HEK293 (cell line): ENCODE measurements around the gene TMEM233.

Experiments used
- CTCF ChIA-PET: fragments of 350-600 bp; formaldehyde crosslinking; extraction: SDS; loops from one replicate; lab custom pipeline; 2021; ENCODE audit warnings: antibody characterized with exemption; lab: Yijun Ruan, JAX
- POLR2A ChIA-PET: fragments of 300-600 bp; formaldehyde crosslinking; extraction: SDS; loops from one replicate; lab custom pipeline; 2020; ENCODE audit warnings: antibody characterized with exemption, inconsistent platforms; lab: Yijun Ruan, JAX
- H3K27ac ChIP-seq: fragments of 200-500 bp; sonication (Bioruptor generic); 2 replicates; pipeline ENCODE4 v1.5.1; 2014; ENCODE audit warnings: low read depth, low read length, control low read depth, inconsistent platforms; ENCODE audit errors: extremely low read depth
- H3K36me3 ChIP-seq, 2 experiments: fragments of 200-500 bp in 1 of 2; sonication (Bioruptor generic) in 1 of 2; 1 replicate in 1 of 2; 2 replicates in 1 of 2; pipeline ENCODE4 v1.5.1; 2014 to 2017; ENCODE audit warnings: inconsistent platforms in 2 of 2, low read length in 2 of 2; ENCODE audit not compliant: control insufficient read depth in 2 of 2, insufficient read depth in 1 of 2
- H3K4me1 ChIP-seq: fragments of 200-500 bp; sonication (Bioruptor generic); 2 replicates; pipeline ENCODE4 v1.5.1; 2014; ENCODE audit warnings: mild to moderate bottlenecking, low read length, inconsistent platforms; ENCODE audit not compliant: control insufficient read depth, insufficient read depth
- H3K4me3 ChIP-seq: 2 replicates; pipeline ENCODE4 v1.5.1; 2011; ENCODE audit warnings: low read depth, mild to moderate bottlenecking, control low read depth, low read length, moderate library complexity
- H3K9me3 ChIP-seq: fragments of 200-500 bp; sonication (Bioruptor generic); 2 replicates; pipeline ENCODE4 v1.5.1; 2014; ENCODE audit warnings: low read depth, low read length, inconsistent platforms; ENCODE audit not compliant: control insufficient read depth, insufficient read depth
- GLI4 ChIP-seq: fragments of 450-650 bp; formaldehyde crosslinking; IDR thresholded peaks from 2 replicates; pipeline ENCODE4 v1.5.1; 2016; ENCODE audit warnings: missing biosample characterization, missing genetic modification characterization
- WT1 ChIP-seq: fragments of 450-650 bp; formaldehyde crosslinking; IDR thresholded peaks from 2 replicates; pipeline ENCODE4 v1.5.1; 2016; ENCODE audit warnings: missing biosample characterization, missing genetic modification characterization
- ZNF138 ChIP-seq: fragments of 450-650 bp; formaldehyde crosslinking; IDR thresholded peaks from 2 replicates; pipeline ENCODE4 v1.5.1; 2016; ENCODE audit warnings: missing biosample characterization, missing genetic modification characterization, borderline replicate concordance
- ZNF157 ChIP-seq: fragments of 450-650 bp; formaldehyde crosslinking; IDR thresholded peaks from 2 replicates; pipeline ENCODE4 v1.5.1; 2016; ENCODE audit warnings: missing biosample characterization, missing genetic modification characterization
- ZNF211 ChIP-seq: fragments of 450-650 bp; formaldehyde crosslinking; IDR thresholded peaks from 2 replicates; pipeline ENCODE4 v1.5.1; 2016; ENCODE audit warnings: low read depth, missing biosample characterization, missing genetic modification characterization
- ZNF24 ChIP-seq: fragments of 450-650 bp; formaldehyde crosslinking; IDR thresholded peaks from 2 replicates; pipeline ENCODE4 v1.5.1; 2016; ENCODE audit warnings: missing biosample characterization, missing genetic modification characterization
- ZNF433 ChIP-seq: fragments of 450-650 bp; formaldehyde crosslinking; IDR thresholded peaks from 2 replicates; pipeline ENCODE4 v1.5.1; 2016; ENCODE audit warnings: missing biosample characterization, missing genetic modification characterization, low read depth
- ZNF48 ChIP-seq: fragments of 450-650 bp; formaldehyde crosslinking; IDR thresholded peaks from 2 replicates; pipeline ENCODE4 v1.5.1; 2016; ENCODE audit warnings: missing biosample characterization, missing genetic modification characterization
- ZNF514 ChIP-seq: fragments of 450-650 bp; formaldehyde crosslinking; IDR thresholded peaks from 2 replicates; pipeline ENCODE4 v1.5.1; 2016; ENCODE audit warnings: missing biosample characterization, missing genetic modification characterization
- ZNF596 ChIP-seq: fragments of 450-650 bp; IDR thresholded peaks from 2 replicates; pipeline ENCODE4 v1.5.0; 2018; ENCODE audit warnings: missing biosample characterization, mild to moderate bottlenecking, missing genetic modification characterization, moderate library complexity
- ZNF621 ChIP-seq: fragments of 450-650 bp; formaldehyde crosslinking; IDR thresholded peaks from 2 replicates; pipeline ENCODE4 v1.5.1; 2017; ENCODE audit warnings: missing biosample characterization, missing genetic modification characterization
- ZNF76 ChIP-seq: fragments of 450-650 bp; formaldehyde crosslinking; IDR thresholded peaks from 2 replicates; pipeline ENCODE4; 2016; ENCODE audit warnings: low read depth, missing biosample characterization, missing genetic modification characterization, borderline replicate concordance
- ZNF777 ChIP-seq: fragments of 450-650 bp; formaldehyde crosslinking; IDR thresholded peaks from 2 replicates; pipeline ENCODE4 v1.5.1; 2017; ENCODE audit warnings: missing biosample characterization, missing genetic modification characterization, borderline replicate concordance
- TF ChIP-seq, protein P1 (sequence below): fragments of 450-650 bp; formaldehyde crosslinking; IDR thresholded peaks from 2 replicates; pipeline ENCODE4 v1.5.1; 2016; ENCODE audit warnings: missing biosample characterization, missing genetic modification characterization, borderline replicate concordance
- TF ChIP-seq, protein P2 (sequence below): fragments of 450-650 bp; formaldehyde crosslinking; IDR thresholded peaks from 2 replicates; pipeline ENCODE4 v1.5.1; 2016; ENCODE audit warnings: missing biosample characterization, missing genetic modification characterization
- TF ChIP-seq, protein P3 (sequence below): sonication (generic); formaldehyde crosslinking; IDR thresholded peaks from 2 replicates; pipeline ENCODE4 v1.8.1; 2022; ENCODE audit warnings: mild to moderate bottlenecking, moderate library complexity, missing genetic modification reagents
- TF ChIP-seq, protein P4 (sequence below): fragments of 450-650 bp; formaldehyde crosslinking; IDR thresholded peaks from 2 replicates; pipeline ENCODE4 v1.5.1; 2016; ENCODE audit warnings: missing biosample characterization, missing genetic modification characterization
- TF ChIP-seq, protein P5 (sequence below): fragments of 450-650 bp; formaldehyde crosslinking; IDR thresholded peaks from 2 replicates; pipeline ENCODE4 v1.5.1; 2017; ENCODE audit warnings: missing biosample characterization, missing genetic modification characterization
- TF ChIP-seq, protein P6 (sequence below): fragments of 450-650 bp; formaldehyde crosslinking; IDR thresholded peaks from 2 replicates; pipeline ENCODE4 v1.5.1; 2016; ENCODE audit warnings: missing biosample characterization, missing genetic modification characterization

Gene TMEM233

DNA sequence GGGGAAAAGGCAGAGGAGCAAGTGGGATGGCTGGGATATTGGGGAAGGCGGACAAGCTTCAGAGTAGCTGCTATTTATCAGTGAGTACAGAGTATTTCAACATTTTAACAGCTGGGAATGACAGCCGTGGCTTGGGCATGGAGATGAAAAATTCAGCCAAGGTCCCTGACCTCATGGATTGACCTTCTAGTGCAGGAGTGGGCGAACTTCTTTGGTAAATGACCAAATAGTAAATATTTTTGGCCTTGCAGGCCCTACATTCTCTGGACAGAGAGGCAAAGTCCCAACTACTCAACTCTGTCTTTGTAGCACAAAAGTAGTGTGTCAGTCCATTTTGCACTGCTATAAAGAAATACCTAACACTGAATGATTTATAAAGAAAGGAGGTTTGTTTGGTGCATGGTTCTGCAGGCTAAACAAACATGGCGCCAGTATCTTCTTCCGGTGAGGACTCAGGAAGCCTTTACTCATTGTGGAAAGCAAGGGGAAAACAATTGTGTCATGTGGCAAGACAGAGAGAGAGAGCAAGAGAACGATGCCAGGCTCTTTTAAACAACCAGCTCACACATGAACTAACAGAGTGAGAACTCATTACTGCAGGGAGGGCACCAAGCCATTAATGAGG is 33.6 kb downstream of the TMEM233 start:
- ChIA-PET POLR2A (no interaction called here), CTCF (interaction anchor here (0.5 kb wide), 1 partner anchor 17 kb away, joined by 3 read pairs; no protein-coding TSS in a partner anchor)
- no peak overlapping the region for H3K27ac ChIP-seq

More for the DNA sequence above, 33.6 kb downstream of the TMEM233 start:
- Histone ChIP-seq H3K4me1 (no peaks in the 10 kb centered on the region), H3K36me3 (no peaks in the 10 kb centered on the region), H3K4me3 (no peak overlapping the region), H3K9me3 (no peaks in the 10 kb centered on the region)
- no peak for TF ChIP-seq ZNF24 (tag by site-specific recombination)
- no peak for TF ChIP-seq WT1 (tag by site-specific recombination)
- TF ChIP-seq, protein P1, sequence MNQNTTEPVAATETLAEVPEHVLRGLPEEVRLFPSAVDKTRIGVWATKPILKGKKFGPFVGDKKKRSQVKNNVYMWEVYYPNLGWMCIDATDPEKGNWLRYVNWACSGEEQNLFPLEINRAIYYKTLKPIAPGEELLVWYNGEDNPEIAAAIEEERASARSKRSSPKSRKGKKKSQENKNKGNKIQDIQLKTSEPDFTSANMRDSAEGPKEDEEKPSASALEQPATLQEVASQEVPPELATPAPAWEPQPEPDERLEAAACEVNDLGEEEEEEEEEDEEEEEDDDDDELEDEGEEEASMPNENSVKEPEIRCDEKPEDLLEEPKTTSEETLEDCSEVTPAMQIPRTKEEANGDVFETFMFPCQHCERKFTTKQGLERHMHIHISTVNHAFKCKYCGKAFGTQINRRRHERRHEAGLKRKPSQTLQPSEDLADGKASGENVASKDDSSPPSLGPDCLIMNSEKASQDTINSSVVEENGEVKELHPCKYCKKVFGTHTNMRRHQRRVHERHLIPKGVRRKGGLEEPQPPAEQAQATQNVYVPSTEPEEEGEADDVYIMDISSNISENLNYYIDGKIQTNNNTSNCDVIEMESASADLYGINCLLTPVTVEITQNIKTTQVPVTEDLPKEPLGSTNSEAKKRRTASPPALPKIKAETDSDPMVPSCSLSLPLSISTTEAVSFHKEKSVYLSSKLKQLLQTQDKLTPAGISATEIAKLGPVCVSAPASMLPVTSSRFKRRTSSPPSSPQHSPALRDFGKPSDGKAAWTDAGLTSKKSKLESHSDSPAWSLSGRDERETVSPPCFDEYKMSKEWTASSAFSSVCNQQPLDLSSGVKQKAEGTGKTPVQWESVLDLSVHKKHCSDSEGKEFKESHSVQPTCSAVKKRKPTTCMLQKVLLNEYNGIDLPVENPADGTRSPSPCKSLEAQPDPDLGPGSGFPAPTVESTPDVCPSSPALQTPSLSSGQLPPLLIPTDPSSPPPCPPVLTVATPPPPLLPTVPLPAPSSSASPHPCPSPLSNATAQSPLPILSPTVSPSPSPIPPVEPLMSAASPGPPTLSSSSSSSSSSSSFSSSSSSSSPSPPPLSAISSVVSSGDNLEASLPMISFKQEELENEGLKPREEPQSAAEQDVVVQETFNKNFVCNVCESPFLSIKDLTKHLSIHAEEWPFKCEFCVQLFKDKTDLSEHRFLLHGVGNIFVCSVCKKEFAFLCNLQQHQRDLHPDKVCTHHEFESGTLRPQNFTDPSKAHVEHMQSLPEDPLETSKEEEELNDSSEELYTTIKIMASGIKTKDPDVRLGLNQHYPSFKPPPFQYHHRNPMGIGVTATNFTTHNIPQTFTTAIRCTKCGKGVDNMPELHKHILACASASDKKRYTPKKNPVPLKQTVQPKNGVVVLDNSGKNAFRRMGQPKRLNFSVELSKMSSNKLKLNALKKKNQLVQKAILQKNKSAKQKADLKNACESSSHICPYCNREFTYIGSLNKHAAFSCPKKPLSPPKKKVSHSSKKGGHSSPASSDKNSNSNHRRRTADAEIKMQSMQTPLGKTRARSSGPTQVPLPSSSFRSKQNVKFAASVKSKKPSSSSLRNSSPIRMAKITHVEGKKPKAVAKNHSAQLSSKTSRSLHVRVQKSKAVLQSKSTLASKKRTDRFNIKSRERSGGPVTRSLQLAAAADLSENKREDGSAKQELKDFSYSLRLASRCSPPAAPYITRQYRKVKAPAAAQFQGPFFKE (tag by site-specific recombination) = no peak
- TF ChIP-seq ZNF596 (tag by site-specific recombination) = no peak
- TF ChIP-seq, protein P2, sequence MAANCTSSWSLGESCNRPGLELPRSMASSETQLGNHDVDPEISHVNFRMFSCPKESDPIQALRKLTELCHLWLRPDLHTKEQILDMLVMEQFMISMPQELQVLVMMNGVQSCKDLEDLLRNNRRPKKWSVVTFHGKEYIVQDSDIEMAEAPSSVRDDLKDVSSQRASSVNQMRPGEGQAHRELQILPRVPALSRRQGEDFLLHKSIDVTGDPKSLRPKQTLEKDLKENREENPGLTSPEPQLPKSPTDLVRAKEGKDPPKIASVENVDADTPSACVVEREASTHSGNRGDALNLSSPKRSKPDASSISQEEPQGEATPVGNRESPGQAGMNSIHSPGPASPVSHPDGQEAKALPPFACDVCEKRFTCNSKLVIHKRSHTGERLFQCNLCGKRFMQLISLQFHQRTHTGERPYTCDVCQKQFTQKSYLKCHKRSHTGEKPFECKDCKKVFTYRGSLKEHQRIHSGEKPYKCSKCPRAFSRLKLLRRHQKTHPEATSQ (tag by site-specific recombination) = no peak
- TF ChIP-seq, protein P3, sequence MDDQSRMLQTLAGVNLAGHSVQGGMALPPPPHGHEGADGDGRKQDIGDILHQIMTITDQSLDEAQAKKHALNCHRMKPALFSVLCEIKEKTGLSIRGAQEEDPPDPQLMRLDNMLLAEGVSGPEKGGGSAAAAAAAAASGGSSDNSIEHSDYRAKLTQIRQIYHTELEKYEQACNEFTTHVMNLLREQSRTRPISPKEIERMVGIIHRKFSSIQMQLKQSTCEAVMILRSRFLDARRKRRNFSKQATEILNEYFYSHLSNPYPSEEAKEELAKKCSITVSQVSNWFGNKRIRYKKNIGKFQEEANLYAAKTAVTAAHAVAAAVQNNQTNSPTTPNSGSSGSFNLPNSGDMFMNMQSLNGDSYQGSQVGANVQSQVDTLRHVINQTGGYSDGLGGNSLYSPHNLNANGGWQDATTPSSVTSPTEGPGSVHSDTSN = no peak
- no peak for TF ChIP-seq ZNF157
- no peak for TF ChIP-seq ZNF621 (tag by site-specific recombination)
- TF ChIP-seq ZNF514 (tag by site-specific recombination) = no peak
- no peak for TF ChIP-seq ZNF138 (tag by site-specific recombination)
- no peak for TF ChIP-seq ZNF48
- no peak for TF ChIP-seq ZNF433 (tag by site-specific recombination)
- TF ChIP-seq ZNF76 = no peak
- no peak for TF ChIP-seq ZNF777
- TF ChIP-seq, protein P4, sequence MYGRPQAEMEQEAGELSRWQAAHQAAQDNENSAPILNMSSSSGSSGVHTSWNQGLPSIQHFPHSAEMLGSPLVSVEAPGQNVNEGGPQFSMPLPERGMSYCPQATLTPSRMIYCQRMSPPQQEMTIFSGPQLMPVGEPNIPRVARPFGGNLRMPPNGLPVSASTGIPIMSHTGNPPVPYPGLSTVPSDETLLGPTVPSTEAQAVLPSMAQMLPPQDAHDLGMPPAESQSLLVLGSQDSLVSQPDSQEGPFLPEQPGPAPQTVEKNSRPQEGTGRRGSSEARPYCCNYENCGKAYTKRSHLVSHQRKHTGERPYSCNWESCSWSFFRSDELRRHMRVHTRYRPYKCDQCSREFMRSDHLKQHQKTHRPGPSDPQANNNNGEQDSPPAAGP = no peak
- no peak for TF ChIP-seq ZNF211 (tag by site-specific recombination)
- TF ChIP-seq GLI4 (tag by site-specific recombination) = no peak
- TF ChIP-seq, protein P5, sequence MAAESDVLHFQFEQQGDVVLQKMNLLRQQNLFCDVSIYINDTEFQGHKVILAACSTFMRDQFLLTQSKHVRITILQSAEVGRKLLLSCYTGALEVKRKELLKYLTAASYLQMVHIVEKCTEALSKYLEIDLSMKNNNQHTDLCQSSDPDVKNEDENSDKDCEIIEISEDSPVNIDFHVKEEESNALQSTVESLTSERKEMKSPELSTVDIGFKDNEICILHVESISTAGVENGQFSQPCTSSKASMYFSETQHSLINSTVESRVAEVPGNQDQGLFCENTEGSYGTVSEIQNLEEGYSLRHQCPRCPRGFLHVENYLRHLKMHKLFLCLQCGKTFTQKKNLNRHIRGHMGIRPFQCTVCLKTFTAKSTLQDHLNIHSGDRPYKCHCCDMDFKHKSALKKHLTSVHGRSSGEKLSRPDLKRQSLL (tag by site-specific recombination) = no peak
- TF ChIP-seq, protein P6, sequence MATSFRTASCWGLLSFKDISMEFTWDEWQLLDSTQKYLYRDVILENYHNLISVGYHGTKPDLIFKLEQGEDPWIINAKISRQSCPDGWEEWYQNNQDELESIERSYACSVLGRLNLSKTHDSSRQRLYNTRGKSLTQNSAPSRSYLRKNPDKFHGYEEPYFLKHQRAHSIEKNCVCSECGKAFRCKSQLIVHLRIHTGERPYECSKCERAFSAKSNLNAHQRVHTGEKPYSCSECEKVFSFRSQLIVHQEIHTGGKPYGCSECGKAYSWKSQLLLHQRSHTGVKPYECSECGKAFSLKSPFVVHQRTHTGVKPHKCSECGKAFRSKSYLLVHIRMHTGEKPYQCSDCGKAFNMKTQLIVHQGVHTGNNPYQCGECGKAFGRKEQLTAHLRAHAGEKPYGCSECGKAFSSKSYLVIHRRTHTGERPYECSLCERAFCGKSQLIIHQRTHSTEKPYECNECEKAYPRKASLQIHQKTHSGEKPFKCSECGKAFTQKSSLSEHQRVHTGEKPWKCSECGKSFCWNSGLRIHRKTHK (tag by site-specific recombination) = no peak
